Neuronal stem cell (in vitro differentiated cells): ENCODE results near the gene ZNF592.

Experiments used
- DNase-seq: peaks from one replicate; pipeline ENCODE4 v3.0.0-alpha.2; 2013; ENCODE audit warnings: low spot score
- H2AFZ ChIP-seq: one replicate; pipeline ENCODE4 v1.6.1; 2013; ENCODE audit warnings: mild to moderate bottlenecking, low read length, inconsistent platforms
- H2AK5ac ChIP-seq: 2 replicates; pipeline ENCODE4 v1.6.1; 2013; ENCODE audit warnings: low read depth, mild to moderate bottlenecking, inconsistent platforms, low read length, moderate library complexity, mixed read lengths
- H2BK120ac ChIP-seq: 2 replicates; pipeline ENCODE4 v1.6.1; 2013; ENCODE audit warnings: low read depth, mild to moderate bottlenecking, inconsistent platforms, low read length, moderate library complexity, mixed read lengths
- H2BK12ac ChIP-seq: one replicate; pipeline ENCODE4 v1.6.1; 2013; ENCODE audit warnings: low read length, inconsistent platforms
- H2BK15ac ChIP-seq: 2 replicates; pipeline ENCODE4 v1.6.1; 2013; ENCODE audit warnings: mild to moderate bottlenecking, low read length, inconsistent platforms, mixed read lengths
- H2BK5ac ChIP-seq: one replicate; pipeline ENCODE4 v1.6.1; 2013; ENCODE audit warnings: inconsistent platforms, mild to moderate bottlenecking, low read length, moderate library complexity
- H3K14ac ChIP-seq: one replicate; pipeline ENCODE4 v1.6.1; 2013; ENCODE audit warnings: low read length, inconsistent platforms
- H3K18ac ChIP-seq: 2 replicates; pipeline ENCODE4 v1.6.1; 2013; ENCODE audit warnings: low read length, inconsistent platforms
- H3K23ac ChIP-seq: 2 replicates; pipeline ENCODE4 v1.6.1; 2013; ENCODE audit warnings: low read depth, mild to moderate bottlenecking, mixed read lengths, low read length, inconsistent platforms; ENCODE audit not compliant: poor library complexity
- H3K27ac ChIP-seq: replicated peaks from 3 replicates; pipeline ENCODE4 v1.5.1; 2013; ENCODE audit warnings: low read length, inconsistent platforms
- H3K27me3 ChIP-seq, 3 experiments: 2 replicates each; pipeline ENCODE4 v1.6.1; 2013; ENCODE audit warnings: low read length in 3 of 3, mild to moderate bottlenecking in 2 of 3, inconsistent platforms in 1 of 3, low read depth in 1 of 3, mixed read lengths in 1 of 3, moderate library complexity in 1 of 3; ENCODE audit not compliant: control insufficient read depth in 3 of 3, insufficient read depth in 3 of 3
- H3K36me3 ChIP-seq, 2 donors: replicated peaks in 1 of 2; 2 replicates each; pipeline ENCODE4 v1.6.1; 2013; ENCODE audit warnings: low read length in 2 of 2; ENCODE audit not compliant: control insufficient read depth in 2 of 2, insufficient read depth in 2 of 2
- H3K4ac ChIP-seq: 2 replicates; pipeline ENCODE4 v1.6.1; 2013; ENCODE audit warnings: inconsistent platforms, mild to moderate bottlenecking, low read length, moderate library complexity
- H3K4me1 ChIP-seq, 2 donors: 1 replicate in 1 of 2; 2 replicates in 1 of 2; pipeline ENCODE4 v1.6.1; 2013; ENCODE audit warnings: low read length in 2 of 2, low read depth in 1 of 2; ENCODE audit not compliant: control insufficient read depth in 2 of 2, insufficient read depth in 1 of 2
- H3K4me2 ChIP-seq: one replicate; pipeline ENCODE4 v1.6.1; 2013; ENCODE audit warnings: mild to moderate bottlenecking, low read length, inconsistent platforms; ENCODE audit not compliant: insufficient read depth, poor library complexity, severe bottlenecking
- H3K4me3 ChIP-seq, 2 donors: 2 replicates each; pipeline ENCODE4 v1.5.1; 2013; ENCODE audit warnings: low read length in 2 of 2, mild to moderate bottlenecking in 2 of 2, inconsistent platforms in 1 of 2, moderate library complexity in 1 of 2
- H3K79me1 ChIP-seq: one replicate; pipeline ENCODE4 v1.6.1; 2013; ENCODE audit warnings: low read depth, mild to moderate bottlenecking, inconsistent platforms, low read length, moderate library complexity
- H3K9ac ChIP-seq: one replicate; pipeline ENCODE4 v1.6.1; 2013; ENCODE audit warnings: mild to moderate bottlenecking, low read depth, low read length, inconsistent platforms; ENCODE audit not compliant: poor library complexity
- H3K9me3 ChIP-seq, 2 donors: replicated peaks in 1 of 2; 2 replicates each; pipeline versions ENCODE3 to v1.6.1; 2013; ENCODE audit warnings: low read length in 2 of 2, mild to moderate bottlenecking in 2 of 2, inconsistent platforms in 1 of 2, low read depth in 1 of 2, mixed read lengths in 1 of 2, moderate library complexity in 1 of 2; ENCODE audit not compliant: control insufficient read depth in 2 of 2, insufficient read depth in 1 of 2
- H4K8ac ChIP-seq: one replicate; pipeline ENCODE4 v1.6.1; 2013; ENCODE audit warnings: low read depth, mild to moderate bottlenecking, inconsistent platforms, low read length, moderate library complexity
- H4K91ac ChIP-seq: one replicate; pipeline ENCODE4 v1.6.1; 2013; ENCODE audit warnings: low read length, low read depth, mild to moderate bottlenecking, inconsistent platforms; ENCODE audit not compliant: poor library complexity
- WGBS, 2 donors: extraction: QIAGEN DNeasy Blood & Tissue Kit; methylation state at CpG; one replicate each; pipeline ENCODE4 v1.1.7; 2013; ENCODE audit warnings: missing lambda C conversion rate in 2 of 2, mixed read lengths in 1 of 2; ENCODE audit not compliant: insufficient read length in 2 of 2, insufficient replicate concordance in 1 of 2; ENCODE audit errors: extremely low coverage in 2 of 2; 5-methylcytosine and 5-hydroxymethylcytosine counted together

ZNF592 gene

DNA sequence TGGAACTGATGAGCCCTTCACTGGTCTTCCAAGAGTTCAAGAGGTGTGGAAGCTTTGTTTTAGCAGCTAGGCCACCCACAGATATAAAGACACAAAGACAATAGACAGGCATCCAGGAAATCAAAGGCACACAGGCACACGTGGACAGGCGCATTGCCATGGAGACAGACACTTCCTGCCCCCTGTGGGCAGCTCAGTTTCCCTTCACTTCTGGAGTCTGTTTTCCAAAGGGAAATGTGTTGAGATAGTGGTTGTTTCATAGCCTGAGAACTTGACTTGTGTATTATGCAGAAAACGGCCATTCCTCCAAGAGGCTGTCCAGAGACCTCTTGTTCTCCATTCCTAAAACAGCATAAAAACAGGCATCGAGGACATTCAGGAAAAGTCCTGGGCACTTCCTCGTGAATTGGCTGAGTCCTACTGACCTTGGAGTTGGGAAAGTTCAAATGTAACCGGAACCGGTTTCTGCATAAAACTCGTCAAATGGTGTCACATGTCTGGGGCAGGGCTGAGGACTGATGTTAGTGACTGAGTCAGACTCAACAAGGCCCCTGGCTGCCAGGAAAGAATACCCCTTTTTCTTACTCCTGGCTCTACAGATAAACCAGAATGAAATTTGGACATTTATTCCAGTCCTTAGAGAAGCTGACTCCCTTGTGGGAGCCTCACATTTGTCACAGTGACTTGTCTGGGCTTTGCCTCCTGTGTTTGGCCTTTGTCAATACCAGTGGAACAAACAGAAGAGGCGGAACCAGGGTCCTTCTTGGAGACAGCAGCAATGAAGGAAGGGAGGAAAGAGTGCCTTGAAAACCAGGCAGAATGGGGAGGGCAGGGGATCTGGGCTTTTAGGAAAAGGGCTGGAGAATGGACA, 70.1 kb downstream of the ZNF592 start:
- Histone ChIP-seq H4K91ac (no peak overlapping the region), H2BK15ac (no peak overlapping the region), H2BK120ac (no peak overlapping the region), H3K27ac (no peak overlapping the region), H4K8ac (no peak overlapping the region), H3K4me1 (peaks cover 21 to 26% of the 10 kb centered on the region in 2 donors), H3K9ac (no peak overlapping the region), H3K14ac (no peak overlapping the region), H3K23ac (no peak overlapping the region), H3K27me3 (no peaks in the 10 kb centered on the region), H2AFZ (peak overlapping the region; percentile 51), H3K79me1 (no peaks in the 10 kb centered on the region), H3K4me2 (no peak overlapping the region), H3K4ac (no peak overlapping the region), H3K36me3 (no peaks in the 10 kb centered on the region), H3K18ac (no peak overlapping the region), H2AK5ac (no peak overlapping the region), H3K4me3 (no peak overlapping the region), H3K9me3 (no peaks in the 10 kb centered on the region), H2BK12ac (no peak overlapping the region), H2BK5ac (peak overlapping the region; percentile 8)
- DNase-seq, result peak; percentile 31
- no CpG with 5 or more reads among the region's 9 CpGs for WGBS, 2 donors

DNA sequence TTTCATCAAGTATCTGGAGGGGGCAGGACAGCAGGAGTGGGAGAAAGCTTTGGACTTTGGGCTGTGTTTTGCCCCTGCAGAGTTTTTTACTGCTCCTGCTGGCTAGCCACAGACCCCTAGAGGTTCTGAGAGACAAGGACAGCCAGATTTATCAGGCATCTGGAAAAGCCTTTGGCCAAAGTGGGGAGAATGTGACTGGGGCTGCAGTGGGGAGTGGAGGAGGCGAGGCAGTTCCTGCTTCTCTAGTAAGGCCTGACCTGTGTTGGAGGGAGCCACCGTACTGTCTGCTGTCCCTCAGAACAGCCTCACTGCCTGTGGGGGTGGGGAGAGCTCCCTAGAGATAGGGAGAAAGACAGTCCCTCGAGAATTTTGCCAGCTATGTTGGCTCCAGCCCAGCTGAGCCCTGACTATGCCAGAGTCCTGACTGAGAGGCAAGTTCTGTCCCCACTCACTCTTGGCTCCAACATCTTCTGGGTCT, 70.9 kb downstream of the ZNF592 start:
- Histone ChIP-seq H3K9me3 (no peaks in the 10 kb centered on the region), H3K79me1 (no peaks in the 10 kb centered on the region), H2BK5ac (peak overlapping the region; percentile 3), H3K4me3 (no peak overlapping the region), H3K4me1 (peaks cover 21 to 26% of the 10 kb centered on the region in 2 donors), H3K23ac (peak overlapping the region; percentile 28), H2BK12ac (peak overlapping the region; percentile 19), H3K4ac (no peak overlapping the region), H2BK15ac (peak overlapping the region; percentile 17), H3K4me2 (no peak overlapping the region), H2AK5ac (no peak overlapping the region), H2AFZ (peak overlapping the region; percentile 51), H2BK120ac (no peak overlapping the region), H3K14ac (no peak overlapping the region), H4K8ac (no peak overlapping the region), H4K91ac (no peak overlapping the region), H3K36me3 (no peaks in the 10 kb centered on the region), H3K27me3 (no peaks in the 10 kb centered on the region), H3K9ac (no peak overlapping the region), H3K18ac (peak overlapping the region; percentile 89), H3K27ac (no peak overlapping the region)
- no CpG with 5 or more reads among the region's 3 CpGs for WGBS, 2 donors
- no peak for DNase-seq

DNA sequence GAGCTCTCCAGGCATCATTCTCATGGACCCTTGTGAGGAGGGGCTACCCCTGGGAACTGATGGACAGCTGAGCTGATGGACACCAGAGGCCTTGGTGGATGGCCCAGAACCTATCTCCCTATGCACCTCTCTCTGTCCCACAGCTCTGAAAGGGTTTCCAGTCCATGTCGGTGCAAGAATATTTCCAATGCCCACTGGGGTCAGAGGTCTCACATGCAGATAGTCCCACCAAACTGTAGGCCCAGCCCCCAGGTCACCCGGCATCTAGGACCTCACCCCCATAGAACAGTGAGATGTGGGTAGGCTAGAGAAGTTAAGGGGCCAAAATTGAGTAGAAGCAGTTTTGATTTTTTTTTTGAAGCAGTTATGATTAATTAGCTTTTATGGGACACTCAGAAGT, 71.4 kb downstream of the ZNF592 start:
- WGBS, 2 donors, result no CpG with 5 or more reads among the region's 2 CpGs
- Histone ChIP-seq H3K4me2 (no peak overlapping the region), H3K27me3 (no peaks in the 10 kb centered on the region), H3K79me1 (no peaks in the 10 kb centered on the region), H2BK15ac (peak overlapping the region; percentile 17), H2AFZ (no peak overlapping the region), H2BK5ac (peak overlapping the region; percentile 3), H2BK12ac (no peak overlapping the region), H4K91ac (no peak overlapping the region), H3K23ac (peak overlapping the region; percentile 28), H3K9ac (no peak overlapping the region), H3K4ac (no peak overlapping the region), H2BK120ac (no peak overlapping the region), H3K14ac (no peak overlapping the region), H3K18ac (no peak overlapping the region), H4K8ac (no peak overlapping the region), H3K9me3 (no peaks in the 10 kb centered on the region), H3K4me1 (peaks cover 21 to 26% of the 10 kb centered on the region in 2 donors), H3K4me3 (no peak overlapping the region), H2AK5ac (no peak overlapping the region), H3K36me3 (no peaks in the 10 kb centered on the region), H3K27ac (no peak overlapping the region)
- DNase-seq, result no peak

DNA sequence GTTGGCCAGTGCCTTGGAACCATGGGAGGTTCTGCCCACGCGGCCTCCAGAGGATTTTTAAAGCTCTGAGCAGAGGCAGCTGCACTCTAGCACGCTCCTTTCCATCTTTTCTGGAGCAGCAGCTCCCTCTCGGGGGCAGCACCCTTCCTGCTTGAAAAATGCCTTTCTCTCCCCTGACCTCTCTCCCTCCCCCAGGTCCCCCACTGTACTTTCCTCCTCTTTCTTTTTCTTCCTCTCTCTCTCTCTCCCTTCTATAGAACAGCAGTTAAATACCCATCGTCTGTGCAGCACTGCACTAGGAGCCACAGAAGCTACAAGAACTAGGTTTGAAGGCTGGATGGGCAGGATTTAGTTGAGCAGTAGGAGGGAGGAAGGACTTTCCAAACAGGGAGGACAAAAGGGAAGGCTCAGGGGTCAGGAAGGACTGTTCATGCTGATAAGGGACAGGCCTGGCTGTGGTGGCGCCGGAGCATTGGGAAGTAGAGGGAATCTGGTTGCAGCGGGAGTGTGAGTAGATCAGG, 73.2 kb downstream of the ZNF592 start:
- no peak overlapping the region for H4K8ac ChIP-seq
- no peak overlapping the region for H3K9ac ChIP-seq
- no peak overlapping the region for H4K91ac ChIP-seq
- H3K36me3 ChIP-seq, result no peaks in the 10 kb centered on the region
- no peak overlapping the region for H2BK15ac ChIP-seq
- H3K4me2 ChIP-seq, result no peak overlapping the region
- H3K27me3 ChIP-seq, result no peaks in the 10 kb centered on the region
- H3K9me3 ChIP-seq, result no peaks in the 10 kb centered on the region
- H3K23ac ChIP-seq, result no peak overlapping the region
- no peak overlapping the region for H3K4ac ChIP-seq
- H2AFZ ChIP-seq, result no peak overlapping the region
- no peak overlapping the region for H3K18ac ChIP-seq
- no peaks in the 10 kb centered on the region for H3K79me1 ChIP-seq
- H3K27ac ChIP-seq, result no peak overlapping the region
- peaks cover 21 to 26% of the 10 kb centered on the region in 2 donors for H3K4me1 ChIP-seq
- no peak overlapping the region for H2BK120ac ChIP-seq
- H3K4me3 ChIP-seq, result no peak overlapping the region
- WGBS, 2 donors, result no CpG with 5 or more reads among the region's 8 CpGs
- H2BK12ac ChIP-seq, result no peak overlapping the region
- H3K14ac ChIP-seq, result no peak overlapping the region
- H2AK5ac ChIP-seq, result no peak overlapping the region
- no peak overlapping the region for H2BK5ac ChIP-seq
- DNase-seq, result no peak
